G401.6 (cell line): ENCODE data around the gene EXOSC2.
"Not testable (repeated sequence)": the region's sequence is repeated elsewhere in the genome, so short reads cannot be mapped to it uniquely, and the experiment has no call there.

Source experiments
- FAIRE-seq: peaks from 2 replicates; lab custom pipeline; 2012; peaks lifted over from hg19 to GRCh38; lab: Jason Lieb, UNC

Gene EXOSC2

DNA sequence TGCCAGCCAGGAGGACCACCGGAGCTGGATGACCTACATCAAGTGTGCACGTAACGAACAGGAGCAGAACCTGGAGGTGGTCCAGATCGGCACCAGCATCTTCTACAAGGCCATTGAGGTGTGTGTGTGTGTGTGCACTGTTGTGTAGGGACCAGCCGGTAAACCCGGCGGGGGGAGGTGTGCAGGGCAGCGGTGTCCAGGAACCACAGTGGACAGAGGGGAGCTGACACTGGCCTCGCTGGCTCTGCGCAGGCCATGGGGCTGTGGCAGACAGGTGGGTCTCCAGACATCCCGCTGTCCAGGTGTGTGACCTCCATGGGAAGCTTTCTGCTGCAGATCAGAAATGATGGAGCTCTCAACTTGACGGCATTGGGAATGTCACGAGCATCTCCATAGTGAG is 25.4 kb upstream of the EXOSC2 start:
- FAIRE-seq: no peak

DNA sequence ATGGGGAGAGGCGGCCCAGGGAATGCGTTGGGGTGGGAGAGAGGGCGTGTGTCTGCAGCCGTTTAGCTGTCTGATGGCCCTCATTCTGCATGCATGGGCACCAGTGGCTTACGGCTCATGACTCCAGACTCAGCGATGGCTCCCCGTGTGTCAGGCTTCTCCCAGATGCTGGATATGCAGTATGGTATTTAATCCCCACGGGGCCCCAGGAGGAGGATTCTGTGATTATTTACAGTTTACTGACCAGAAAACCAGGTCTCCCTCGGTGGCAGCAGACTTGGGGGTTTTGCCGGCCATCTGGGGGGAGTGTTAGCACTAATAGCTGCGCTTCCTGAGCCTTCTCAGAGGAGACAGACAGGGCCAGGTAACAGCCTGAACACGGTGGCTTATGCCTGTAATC is 24.9 kb upstream of the EXOSC2 start:
- no peak for FAIRE-seq

DNA sequence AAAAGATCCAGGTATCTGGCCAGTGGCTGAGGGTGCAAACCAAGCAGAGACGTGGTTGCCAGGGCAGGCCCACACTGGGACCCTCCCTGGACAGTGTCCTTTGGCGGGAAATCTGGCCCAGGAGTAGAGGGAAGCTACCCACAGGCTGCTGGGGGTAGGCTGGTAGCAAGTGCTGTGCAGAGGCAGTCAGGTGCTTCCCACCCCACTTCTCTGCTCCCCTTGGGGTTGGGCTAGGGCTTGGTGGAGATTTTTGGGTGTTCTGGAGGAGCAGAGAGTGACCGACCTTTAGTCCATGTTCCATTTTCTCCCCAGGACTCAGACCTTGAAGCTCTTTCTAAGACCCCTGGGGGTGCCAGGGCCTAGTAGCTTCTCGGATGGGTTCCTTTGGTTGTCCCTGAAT is 23.6 kb upstream of the EXOSC2 start:
- no peak for FAIRE-seq

DNA sequence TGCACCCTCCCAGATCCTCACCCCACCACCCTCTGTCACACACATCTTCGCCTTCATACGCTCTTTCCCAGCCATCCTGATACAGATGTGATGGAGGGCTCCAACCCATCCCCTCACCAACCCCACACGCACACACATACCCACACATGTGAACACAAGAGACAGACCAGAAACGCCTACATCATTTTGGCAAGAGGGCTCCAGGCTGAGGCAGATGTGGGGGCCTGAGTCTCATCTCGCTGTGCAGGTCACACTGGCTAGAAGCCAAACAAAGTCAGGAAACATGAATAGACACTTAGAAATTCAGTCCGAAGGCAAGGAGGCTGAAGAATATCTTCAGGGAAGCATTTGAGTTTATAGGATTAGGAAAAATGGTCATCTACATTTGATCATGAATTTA is 22.9 kb upstream of the EXOSC2 start:
- FAIRE-seq: no peak

DNA sequence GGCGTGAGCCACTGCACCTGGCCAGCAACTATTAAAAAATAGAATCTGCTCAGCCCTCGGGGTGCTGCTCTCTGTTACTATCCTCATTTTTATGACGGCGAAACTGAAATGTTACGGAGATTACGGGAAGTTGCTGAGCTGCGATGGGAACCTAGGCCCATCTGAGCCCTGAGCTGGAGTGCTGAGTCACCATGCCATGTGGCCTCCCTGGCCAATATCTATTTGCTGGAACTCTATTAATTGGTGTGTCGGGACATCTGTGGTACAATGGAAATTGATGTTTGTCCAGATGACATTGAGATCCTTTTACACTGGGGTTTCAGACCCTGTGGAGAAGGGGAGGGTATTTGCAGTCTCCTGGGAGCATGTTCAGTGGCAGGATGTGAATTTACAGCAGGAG is 21.1 kb upstream of the EXOSC2 start:
- FAIRE-seq: no peak

DNA sequence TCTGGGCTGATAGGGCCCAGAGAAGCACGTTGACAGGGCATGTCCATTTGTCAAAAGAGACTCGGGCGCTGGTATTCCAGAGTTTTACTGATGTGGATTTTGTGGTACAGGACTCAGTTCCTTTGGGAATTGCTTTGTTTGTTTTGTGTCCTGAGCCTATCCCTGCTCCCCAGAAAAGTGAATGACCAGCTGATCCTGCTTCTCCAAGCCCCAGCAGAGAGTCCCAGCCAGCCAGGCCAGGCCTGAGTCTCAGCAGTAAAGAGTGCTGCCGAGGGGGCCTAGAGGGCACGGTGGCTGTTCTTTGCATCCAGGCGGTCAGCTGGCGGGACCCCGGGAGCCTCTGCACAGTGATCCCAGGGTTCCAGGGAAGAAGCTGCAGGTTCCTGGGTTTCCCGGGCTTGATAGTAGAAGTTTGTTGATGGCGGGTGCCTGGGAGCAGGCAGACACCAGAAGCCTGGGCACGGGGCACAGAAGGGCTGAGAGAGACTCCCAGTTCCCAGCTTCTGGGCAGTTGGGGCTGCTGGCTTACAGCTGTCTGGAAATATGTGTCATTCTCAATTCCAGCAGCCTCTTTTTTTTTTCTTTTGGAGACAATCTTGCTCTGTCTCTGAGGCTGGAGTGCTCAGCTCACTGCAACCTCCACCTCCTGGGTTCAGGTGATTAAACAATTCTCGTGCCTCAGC is 20.5 kb upstream of the EXOSC2 start:
- FAIRE-seq: no peak

DNA sequence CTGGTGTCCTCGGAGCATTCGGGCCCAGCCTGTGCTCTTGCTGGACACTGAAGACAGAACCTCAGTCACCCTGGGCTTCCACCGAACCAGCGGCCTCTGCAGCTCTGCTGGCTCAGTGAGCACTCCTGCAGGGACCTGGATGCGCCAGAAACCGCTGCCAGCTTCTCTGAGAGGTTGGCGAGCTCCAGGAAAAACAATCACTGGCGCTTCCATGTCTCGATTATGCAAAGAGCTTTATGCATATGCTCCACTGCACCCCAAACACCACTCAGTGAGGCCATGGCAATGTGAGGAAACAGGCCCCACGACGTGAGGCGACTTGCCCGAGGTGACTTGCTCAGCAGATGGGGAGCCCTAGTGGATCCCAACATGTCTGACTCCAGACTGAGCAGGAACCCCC is 18.2 kb upstream of the EXOSC2 start:
- no peak for FAIRE-seq

DNA sequence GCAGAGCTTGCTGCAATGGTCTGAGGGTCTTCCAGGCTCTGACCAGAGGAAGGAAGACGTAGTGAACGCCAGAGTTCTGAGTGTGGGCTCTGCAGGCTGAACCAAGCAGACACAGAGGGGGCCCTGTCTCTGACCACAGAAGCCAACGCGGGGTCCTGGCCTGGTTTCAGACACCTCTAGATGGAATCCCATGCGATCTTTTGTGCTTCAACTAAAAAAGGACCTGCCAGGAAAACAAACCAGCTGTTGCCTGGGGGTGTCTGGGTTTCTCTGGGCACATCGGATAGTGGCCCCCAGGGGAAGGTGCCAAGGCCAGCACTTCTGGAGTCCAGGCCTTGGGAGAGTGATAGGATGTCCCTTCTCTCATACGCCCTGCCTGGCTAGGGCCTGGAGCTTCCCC is 16.3 kb upstream of the EXOSC2 start:
- FAIRE-seq: no peak

DNA sequence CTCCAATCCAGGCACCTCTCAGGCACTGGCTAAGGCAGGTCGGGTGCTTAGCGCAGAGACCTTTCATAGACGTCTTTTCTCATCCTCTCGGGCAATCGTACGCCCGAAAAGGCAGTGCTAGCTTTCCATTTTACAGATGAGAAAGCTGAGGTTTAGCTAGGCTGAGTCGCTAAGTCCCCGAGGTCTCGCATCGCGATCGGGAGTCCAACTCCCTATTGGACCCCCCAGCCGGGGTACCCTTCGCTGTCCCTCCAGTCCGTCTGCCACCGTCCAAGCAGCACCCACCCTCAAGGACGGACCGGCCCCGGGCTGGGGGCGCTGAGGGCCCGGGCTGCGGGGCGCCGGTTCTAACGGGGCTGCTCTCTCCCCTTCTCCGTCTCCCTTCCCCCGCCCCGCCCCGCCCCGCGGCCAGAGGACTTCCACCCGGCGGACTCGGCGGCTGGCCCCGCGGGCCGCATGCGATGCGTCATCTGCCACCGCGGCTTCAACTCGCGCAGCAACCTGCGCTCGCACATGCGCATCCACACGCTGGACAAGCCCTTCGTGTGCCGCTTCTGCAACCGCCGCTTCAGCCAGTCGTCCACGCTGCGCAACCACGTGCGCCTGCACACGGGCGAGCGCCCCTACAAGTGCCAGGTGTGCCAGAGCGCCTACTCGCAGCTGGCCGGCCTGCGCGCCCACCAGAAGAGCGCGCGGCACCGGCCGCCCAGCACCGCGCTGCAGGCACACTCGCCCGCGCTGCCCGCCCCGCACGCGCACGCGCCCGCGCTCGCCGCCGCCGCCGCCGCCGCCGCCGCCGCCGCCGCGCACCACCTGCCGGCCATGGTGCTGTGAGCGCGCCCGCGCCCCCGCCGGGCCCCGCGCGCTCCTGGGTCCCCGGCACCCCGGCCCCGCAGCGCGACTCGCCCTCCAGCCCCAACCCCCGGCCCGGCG is 12.5 kb upstream of the EXOSC2 start:
- FAIRE-seq: no peak

DNA sequence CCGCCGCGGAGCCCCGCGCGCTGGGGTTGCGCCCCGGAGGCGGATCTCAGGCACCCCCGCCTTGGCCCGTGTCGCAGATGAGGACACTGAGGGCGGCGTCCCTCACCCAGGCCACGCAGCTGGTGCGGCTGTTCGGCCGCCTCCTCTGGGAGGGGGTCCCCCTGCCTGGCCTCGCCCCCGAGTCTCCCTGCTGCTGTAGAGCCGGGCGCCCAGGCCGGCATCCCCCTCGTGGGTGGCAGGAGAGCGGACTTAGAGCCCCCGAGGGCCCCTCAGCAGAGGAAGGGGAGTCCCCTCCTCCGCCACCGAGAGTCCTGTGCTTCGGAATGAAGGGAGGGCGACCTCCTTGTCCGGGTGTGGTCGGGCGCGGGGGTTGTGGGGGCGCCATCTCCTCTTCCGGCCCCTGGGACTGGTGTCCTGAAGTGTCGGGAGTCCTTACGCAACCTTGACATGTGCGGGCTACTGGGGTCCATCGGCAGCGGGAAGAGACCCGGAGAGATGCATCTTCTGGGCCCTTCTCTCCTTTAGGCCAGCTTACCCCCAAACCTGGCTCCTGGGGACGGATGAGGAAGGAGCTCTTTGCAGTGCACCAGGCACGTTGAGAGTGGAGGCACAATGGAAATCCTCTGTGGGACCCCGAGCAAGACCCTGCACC is 11.7 kb upstream of the EXOSC2 start:
- FAIRE-seq: no peak

DNA sequence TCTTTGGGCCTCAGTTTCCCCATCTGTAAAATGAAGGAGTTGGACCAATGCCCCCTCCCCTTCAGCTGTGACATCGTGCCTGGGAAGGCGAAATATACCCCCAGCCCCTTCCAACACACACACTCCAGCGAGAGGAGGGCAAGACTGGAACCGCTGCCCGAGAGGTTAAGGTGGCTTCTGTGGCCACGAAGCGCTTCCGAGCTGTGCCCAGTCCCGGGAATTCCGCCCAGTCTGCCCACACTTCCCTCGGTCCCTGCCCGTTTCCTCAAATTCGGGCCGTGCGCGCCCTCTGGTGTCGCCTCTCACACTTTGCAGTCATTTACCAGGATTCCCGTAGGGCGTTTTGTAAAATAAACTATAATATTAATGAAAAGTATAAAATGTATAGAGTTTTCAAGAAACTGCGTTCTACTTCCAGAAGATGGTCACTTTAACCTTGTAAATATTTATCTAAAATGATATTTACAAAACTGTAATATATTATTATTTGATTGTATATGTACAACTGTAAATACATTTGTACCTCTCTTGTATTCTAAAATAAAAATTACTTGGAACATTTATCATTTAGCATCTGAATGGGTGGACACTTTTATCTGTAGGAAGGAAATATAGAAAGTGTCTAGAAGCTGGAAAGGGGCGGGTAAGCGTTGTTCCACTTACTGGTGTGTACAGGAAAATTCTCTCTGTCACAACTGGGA is 11.0 kb upstream of the EXOSC2 start:
- peak; percentile 92 for FAIRE-seq

DNA sequence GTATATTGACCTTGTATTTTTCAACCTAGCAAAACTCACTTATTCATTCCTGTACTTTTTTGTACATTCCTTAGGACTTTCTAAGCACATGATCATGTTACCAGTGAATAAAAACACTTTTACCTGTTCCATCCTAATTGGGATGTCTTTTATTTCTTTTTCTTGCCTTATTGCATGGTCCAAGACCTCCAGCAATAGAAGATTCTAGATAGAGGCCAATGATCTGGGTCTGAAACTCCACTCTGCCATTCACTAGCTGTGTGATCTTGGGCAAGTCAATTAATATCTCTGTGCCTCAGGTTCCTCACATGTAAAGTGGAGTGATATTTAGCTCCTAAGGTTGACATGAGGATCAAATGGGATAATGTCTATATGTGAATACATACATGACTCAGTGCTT is 8.5 kb upstream of the EXOSC2 start:
- no peak for FAIRE-seq

DNA sequence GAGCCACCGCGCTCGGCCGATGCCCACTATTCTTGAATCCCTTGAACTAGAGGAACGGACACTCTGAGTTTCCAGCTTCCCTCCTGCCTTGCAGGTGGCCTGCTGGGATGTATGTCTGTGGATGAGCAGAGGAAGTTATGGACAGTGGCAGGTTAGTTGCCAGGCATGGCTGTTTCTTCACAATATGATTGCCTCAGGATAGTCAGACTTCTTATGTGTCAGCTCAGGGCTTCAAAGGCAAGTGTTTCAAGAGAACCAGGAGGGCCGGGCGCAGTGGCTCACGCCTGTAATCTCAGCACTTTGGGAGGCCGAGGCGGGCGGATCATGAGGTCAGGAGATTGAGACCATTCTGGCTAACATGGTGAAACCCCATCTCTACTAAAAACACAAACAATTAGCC is 7.6 kb upstream of the EXOSC2 start:
- FAIRE-seq: not testable (repeated sequence)

DNA sequence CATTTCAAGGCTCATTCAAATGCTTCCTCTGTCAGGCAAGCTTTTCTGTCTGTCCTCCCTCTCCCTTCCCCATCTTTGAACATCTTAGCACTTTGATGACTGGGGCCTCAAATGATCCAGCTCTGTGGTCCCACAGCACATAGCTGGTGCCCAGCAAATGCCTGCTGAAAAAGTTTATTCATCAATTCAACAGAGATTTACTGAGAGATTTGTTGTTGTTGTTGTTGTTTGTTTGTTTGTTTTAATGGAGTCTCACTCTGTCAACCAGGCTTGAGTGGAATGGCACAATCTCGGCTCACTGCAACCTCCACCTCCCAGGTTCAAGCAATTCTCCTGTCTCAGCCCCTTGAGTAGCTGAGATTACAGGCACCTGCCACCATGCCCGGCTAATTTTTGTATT is 6.0 kb upstream of the EXOSC2 start:
- FAIRE-seq: no peak

DNA sequence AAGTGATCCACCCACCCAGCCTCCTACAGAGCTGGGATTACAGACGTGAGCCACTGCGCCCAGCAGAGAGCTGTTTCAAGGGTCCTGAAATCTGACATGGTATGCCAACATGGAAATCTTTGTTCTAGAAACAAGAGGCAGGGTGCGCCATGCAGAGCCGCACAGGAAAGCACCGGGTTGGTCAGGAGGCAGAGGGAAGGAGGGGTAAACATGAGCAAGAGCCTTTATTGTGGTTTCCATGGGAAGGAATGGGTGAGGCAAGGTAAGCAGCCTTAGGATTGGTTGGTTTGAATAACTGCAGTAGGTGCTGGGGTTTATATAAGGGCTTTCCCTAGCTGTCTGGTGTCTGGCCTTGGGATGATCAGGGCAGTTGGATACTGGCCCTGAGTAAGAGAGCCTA is 5.5 kb upstream of the EXOSC2 start:
- FAIRE-seq: no peak

DNA sequence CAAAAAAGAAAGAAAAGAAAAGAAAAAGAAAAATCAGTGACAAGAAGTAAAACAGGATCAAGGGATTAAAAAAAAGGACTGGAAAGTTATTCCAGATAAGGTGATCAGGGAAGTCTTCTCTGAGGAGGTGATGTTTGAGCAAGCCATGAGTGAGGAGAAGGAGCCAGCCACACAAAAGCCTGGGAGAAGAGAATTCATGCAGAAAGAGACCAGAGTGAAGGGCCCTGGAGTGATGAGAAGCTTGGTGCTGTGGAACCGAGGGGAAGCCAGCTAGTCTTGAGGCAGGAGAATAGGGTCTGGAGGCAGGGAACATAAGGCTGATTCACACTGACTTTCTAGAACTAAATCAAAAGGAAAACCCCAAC is 4.0 kb upstream of the EXOSC2 start:
- no peak for FAIRE-seq

DNA sequence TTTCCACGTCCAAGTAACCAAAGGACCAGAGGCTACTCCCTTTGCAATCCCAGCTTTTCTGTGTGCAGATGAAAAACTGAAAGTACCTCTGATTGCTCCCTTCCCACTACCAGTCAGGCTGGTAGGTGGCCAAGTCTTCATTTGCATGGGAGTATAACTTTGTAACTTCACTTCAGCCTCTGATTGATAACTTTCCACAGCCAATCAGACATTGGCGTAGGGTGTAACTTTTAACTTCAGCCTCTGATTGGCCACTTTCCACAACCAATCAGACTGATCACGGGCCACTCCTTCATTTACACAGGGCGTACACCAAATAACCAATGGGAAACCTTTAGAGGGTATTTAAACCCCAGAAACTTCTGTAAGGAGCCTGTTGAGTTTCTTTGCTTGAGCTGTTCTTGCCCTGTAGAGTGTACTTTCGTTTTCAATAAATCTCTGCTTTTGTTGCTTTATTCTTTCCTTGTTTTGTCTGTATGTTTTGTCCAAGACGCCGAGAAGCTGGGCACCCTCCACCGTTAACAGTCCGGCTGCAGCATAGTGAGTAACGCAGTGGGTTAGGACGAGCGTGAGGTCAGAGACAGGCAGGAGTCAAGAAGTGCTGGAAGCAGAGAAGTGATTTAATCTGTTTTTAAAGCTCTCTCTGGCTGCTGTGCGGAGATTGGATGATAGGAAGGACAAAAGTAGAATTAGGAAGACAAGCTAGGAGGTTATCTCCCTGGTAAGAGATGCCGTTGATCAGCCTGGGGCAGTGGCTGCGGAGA is 3.5 kb upstream of the EXOSC2 start:
- FAIRE-seq: peak; percentile 99

DNA sequence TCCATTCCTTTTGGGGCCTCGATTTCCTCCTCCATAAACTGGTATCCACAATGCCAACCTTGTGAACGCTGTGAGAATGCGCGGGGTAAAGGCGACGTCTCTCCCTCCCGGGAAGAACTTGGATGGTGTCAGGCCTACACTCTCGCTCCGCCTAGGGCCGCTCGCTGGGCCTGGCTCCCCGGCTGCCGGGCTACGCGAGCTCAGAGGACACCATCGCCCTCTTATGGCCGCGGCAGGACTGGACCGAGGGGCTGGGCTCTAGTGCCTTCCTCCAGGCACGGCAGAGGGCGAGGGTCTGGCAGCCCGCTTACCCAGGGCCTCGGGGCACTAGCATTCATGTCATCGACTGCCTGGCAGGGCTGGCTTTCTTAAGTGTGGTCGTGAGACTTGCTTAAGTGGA is 1.3 kb upstream of the EXOSC2 start:
- FAIRE-seq: no peak

DNA sequence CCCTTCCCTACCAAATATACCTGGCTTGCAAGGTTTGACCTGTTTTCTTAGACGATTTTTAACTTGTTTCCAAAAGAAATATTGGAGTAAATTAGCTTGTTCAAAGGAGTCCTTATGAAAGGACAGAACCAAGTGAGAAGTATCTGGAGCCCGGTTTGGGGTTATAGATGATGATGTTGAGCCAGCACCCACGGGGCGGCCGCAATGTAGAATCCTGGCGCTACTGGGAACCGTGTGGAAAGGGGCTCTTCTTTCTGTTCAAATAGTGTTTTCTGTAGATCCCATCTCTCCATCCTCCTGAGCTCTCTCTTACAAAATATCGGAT is 517 bp upstream of the EXOSC2 start:
- FAIRE-seq: no peak

DNA sequence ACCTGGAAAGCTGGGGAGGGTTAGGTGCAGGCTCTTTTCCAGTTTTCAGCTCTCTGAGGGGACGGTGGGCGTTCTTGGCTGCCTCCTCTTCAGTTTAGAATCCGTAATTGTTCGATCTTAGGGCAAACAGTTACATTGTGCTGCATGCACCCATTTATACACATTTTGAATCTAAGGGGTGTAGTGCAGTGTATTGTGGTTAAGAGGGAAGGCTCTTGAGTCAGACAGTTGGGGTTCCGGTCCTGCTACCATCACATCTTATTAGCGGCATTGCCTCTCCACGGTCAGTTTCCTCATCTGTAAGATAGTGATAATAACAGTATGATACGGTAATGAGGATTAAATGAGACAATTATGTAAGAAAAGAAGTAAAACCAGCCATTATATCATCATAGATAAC is 625 bp downstream of the EXOSC2 start:
- FAIRE-seq: no peak

DNA sequence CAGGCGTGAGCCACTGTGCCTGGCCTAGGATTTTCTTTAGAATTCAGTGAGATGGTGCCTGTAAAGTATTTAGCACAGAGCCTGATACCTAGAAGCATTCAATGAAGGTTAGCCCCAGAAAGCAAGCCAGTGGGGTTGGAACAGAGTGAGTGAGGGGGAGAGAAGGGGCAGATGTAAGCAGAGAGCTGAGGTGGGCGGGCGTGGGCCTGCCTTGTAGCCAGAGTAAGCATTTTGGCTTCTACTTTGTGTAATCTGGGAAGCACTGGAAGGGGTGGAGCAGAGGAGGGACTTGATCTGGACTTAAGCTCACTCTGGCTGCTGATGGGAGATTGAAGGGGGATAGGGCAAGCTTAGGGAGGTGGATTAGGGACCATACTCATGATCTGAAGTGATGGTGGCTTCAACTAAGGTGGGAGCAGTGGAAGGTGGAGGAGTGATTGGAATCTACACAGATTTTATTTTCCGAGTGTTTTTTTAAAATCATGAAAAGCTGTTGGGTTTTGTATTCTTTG is 2.6 kb downstream of the EXOSC2 start:
- no peak for FAIRE-seq

DNA sequence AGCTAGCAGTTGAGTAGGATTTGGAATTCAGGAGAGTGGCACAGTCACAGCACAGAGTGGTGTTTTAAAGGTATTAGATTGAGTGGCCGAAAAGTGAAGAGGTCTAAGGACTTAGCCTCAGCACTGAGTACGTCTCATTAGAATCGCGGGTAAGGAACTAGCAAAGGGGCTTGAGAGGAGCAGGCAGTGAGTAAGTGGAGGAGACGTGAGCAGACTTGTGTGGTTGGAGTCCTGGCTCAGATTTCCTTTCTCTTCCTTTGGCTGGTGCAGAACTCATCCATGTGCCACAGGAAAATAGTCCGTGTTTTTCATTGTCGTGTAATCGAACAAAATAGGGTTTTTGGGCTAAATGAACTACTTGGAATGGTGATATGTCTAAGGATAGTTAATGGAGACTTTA is 3.4 kb downstream of the EXOSC2 start:
- FAIRE-seq: no peak
